ENCODE results near the gene SULT1A1.

SULT1A1 gene

GRCh38 chr16:28561557-28562187, 48.2 kb downstream of the SULT1A1 start:
- DNase-seq: no peak

GRCh38 chr16:28558456-28558855, 51.4 kb downstream of the SULT1A1 start:
- DNase-seq: no peak

GRCh38 chr16:28556914-28557320, 52.9 kb downstream of the SULT1A1 start:
- DNase-seq: no peak

- no peak for DNase-seq
These were observed 54.3 kb downstream of the SULT1A1 start for GRCh38 chr16:28555561-28555960.
